Neural progenitor cell (in vitro differentiated cells): Measurements from ENCODE around the gene WIZ.

Source experiments
- CTCF ChIP-seq: fragments of 200-600 bp; sonication (generic); IDR thresholded peaks from 2 replicates; pipeline ENCODE4 v1.5.1; 2017; ENCODE audit warnings: antibody characterized with exemption, mild to moderate bottlenecking
- EZH2 ChIP-seq: fragments of 200-600 bp; sonication (generic); IDR thresholded peaks from 2 replicates; pipeline ENCODE4 v1.6.1; 2017; ENCODE audit warnings: antibody characterized with exemption, mild to moderate bottlenecking, moderate library complexity
- EZH2phosphoT487 ChIP-seq: fragments of 200-600 bp; sonication (generic); IDR thresholded peaks from 2 replicates; pipeline ENCODE4 v1.6.1; 2017; ENCODE audit warnings: antibody characterized with exemption

- TF ChIP-seq CTCF (no peak), EZH2phosphoT487 (no peak), EZH2 (no peak)
Observed at GRCh38 chr19:15378534-15379082, 71.1 kb downstream of the WIZ start.
